RWPE1 (cell line): ENCODE measurements around the gene SMIM5.

Experiments
- CTCF ChIA-PET: fragments of 350-600 bp; sonication (Branson Sonifier 250); formaldehyde crosslinking; extraction: SDS; loops from one replicate; lab custom pipeline; 2021; lab: Yijun Ruan, JAX
- POLR2A ChIA-PET: fragments of 400-600 bp; formaldehyde crosslinking; extraction: SDS; loops from one replicate; lab custom pipeline; 2020; ENCODE audit warnings: antibody characterized with exemption; ENCODE audit not compliant: low non-redundant PET; lab: Yijun Ruan, JAX
- DNase-seq: peaks from one replicate; pipeline ENCODE4 v3.0.0; 2012; ENCODE audit warnings: low spot score
- H3K27ac ChIP-seq: fragments of 450-650 bp; 2 replicates; pipeline ENCODE4 v1.5.1; 2017
- TF ChIP-seq, protein P1 (sequence below): fragments of 450-650 bp; conservative IDR thresholded peaks from 2 replicates; pipeline ENCODE4 v1.5.1; 2017; ENCODE audit warnings: low read depth, mild to moderate bottlenecking

Gene SMIM5

DNA sequence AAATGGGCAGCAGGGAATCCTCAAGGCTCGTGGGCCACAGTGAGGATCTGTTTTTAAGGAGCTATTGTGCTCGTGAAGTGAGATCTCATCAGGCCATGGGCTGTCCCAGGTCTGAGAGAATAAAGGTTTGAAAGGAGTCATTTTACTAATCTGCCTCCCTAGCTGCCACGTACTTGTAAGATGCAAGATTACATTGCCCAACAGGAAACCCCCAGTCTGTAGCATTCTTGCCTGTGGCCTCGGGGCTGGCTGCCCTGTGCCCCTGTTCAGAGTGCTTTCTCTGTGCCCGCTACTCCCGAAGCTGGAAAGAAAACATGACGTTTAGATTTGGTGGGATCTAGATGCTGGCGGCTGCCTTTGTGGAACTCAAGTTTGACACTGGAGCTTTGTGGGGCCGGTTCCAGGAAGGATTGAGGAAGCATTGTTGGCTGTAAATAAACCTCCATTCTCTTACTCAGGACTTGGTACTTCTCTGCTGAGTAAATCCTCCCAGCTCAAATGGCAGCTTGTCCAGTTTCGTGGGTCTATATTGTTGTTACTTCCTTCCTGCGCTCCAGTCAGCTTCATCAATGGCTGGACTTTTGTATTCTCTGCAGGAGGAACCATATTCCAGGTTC lies 55.1 kb downstream of the SMIM5 start:
- POLR2A ChIA-PET, result interaction anchor here (1.6 kb wide), 1 partner anchor 34 kb away, joined by 15 read pairs; the partner anchor contains the start of gene ITGB4
- DNase-seq, result no peak
- CTCF ChIA-PET, result interaction anchor here (1.0 to 2.3 kb wide), 4 partner anchors 8 to 62 kb away, joined by 3 to 8 read pairs (median 4); no protein-coding TSS in a partner anchor
- TF ChIP-seq, protein P1, sequence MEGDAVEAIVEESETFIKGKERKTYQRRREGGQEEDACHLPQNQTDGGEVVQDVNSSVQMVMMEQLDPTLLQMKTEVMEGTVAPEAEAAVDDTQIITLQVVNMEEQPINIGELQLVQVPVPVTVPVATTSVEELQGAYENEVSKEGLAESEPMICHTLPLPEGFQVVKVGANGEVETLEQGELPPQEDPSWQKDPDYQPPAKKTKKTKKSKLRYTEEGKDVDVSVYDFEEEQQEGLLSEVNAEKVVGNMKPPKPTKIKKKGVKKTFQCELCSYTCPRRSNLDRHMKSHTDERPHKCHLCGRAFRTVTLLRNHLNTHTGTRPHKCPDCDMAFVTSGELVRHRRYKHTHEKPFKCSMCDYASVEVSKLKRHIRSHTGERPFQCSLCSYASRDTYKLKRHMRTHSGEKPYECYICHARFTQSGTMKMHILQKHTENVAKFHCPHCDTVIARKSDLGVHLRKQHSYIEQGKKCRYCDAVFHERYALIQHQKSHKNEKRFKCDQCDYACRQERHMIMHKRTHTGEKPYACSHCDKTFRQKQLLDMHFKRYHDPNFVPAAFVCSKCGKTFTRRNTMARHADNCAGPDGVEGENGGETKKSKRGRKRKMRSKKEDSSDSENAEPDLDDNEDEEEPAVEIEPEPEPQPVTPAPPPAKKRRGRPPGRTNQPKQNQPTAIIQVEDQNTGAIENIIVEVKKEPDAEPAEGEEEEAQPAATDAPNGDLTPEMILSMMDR, result no peak
- peak overlapping the region; percentile 100 for H3K27ac ChIP-seq

DNA sequence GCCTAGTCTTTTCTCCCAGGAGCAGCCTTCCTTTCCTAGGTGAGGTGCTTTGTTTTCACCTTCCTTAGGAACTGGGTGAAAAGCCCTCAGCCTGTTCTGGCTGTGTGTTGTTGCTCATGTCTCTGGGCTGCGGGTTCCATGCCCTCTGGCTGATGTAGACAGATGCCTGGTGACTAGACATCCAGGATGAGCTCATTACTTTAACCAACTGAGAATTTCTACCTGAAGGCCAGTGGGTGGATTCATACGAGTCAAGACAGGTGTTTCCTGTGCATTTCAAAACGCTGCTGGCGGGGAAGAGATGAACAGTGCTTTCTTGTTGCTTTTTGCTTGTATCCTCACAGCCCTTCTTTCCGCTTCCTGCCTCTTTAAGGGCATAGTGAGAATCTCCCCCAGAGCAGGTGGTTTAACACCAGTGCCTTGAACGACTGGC lies 56.2 kb downstream of the SMIM5 start:
- peak; percentile 87 for DNase-seq
- peak overlapping the region; percentile 100 for H3K27ac ChIP-seq
- POLR2A ChIA-PET, result interaction anchor here (1.6 kb wide), 1 partner anchor 32 kb away, joined by 15 read pairs; the partner anchor contains the start of gene ITGB4
- CTCF ChIA-PET, result interaction anchor here (0.7 to 2.3 kb wide), 3 partner anchors 10 to 590 kb away, joined by 5 to 12 read pairs (median 8); no protein-coding TSS in a partner anchor
- TF ChIP-seq, protein P1, result no peak
